Colonic mucosa (tissue), 4 donors: ENCODE results near the gene SNX30. TPM values are rescaled to one million over a fixed set of nuclear protein-coding genes. Genes with fewer than 3 reads are reported as not detected.
A peak's percentile ranks its signal among the peaks of the same experiment; 100 is the strongest.

Experiments
- DNase-seq: peaks from one replicate; pipeline ENCODE4 v3.0.0-alpha.2; 2020
- H3K27ac ChIP-seq: fragments of 200-600 bp; one replicate; pipeline ENCODE4 v1.8.0; 2021
- H3K27me3 ChIP-seq: fragments of 200-600 bp; one replicate; pipeline ENCODE4 v1.8.0; 2021
- H3K36me3 ChIP-seq: fragments of 200-600 bp; one replicate; pipeline ENCODE4 v1.8.0; 2021
- H3K4me1 ChIP-seq: fragments of 200-600 bp; one replicate; pipeline ENCODE4 v1.8.0; 2021; ENCODE audit warnings: mild to moderate bottlenecking
- H3K4me3 ChIP-seq: fragments of 200-600 bp; one replicate; pipeline ENCODE4 v1.8.0; 2021
- H3K9ac ChIP-seq, 2 donors: one replicate each; pipeline ENCODE4 v1.7.0; 2013; ENCODE audit warnings: control low read depth in 2 of 2, low read depth in 2 of 2, low read length in 2 of 2
- H3K9me3 ChIP-seq: fragments of 200-600 bp; one replicate; pipeline ENCODE4 v1.8.0; 2021
- intact Hi-C: fragments of 100-400 bp; cut with DNase I; formaldehyde crosslinking; loops from one replicate; pipeline ENCODE4 v1.14.1; 2022
- total RNA-seq, 2 donors: library from RNA; stranded (reverse); fragmentation: NEBNext Ultra II Directional in 1 of 2; extraction: Animal tissue kit (Norgen Biotek cat#: 25700) in 1 of 2; gene quantifications; one replicate each; pipeline ENCODE4 v1.2.1, GENCODE V29; 2021
- TF ChIP-seq, protein P1 (sequence below): fragments of 200-600 bp; IDR thresholded peaks from one replicate; pipeline ENCODE4 v1.8.0; 2022; ENCODE audit warnings: antibody characterized with exemption, mild to moderate bottlenecking
- donor health status: healthy.
- donor health status: DM: no; HTN: no; CAD: no.
- donor health status: DM: no; HTN: no; CAD: no.

The SNX30 gene
- total RNA-seq, 2 donors from 2014 or later, result 17.1 to 30.3 TPM

GRCh38 chr9:112744177-112744576 lies 6.4 kb upstream of the SNX30 start:
- H3K9me3 ChIP-seq, result no peaks in the 10 kb centered on the region
- H3K27ac ChIP-seq, result no peak overlapping the region
- no peaks in the 10 kb centered on the region for H3K27me3 ChIP-seq
- intact Hi-C loops, result no loop called here
- DNase-seq, result no peak
- no peaks in the 10 kb centered on the region for H3K36me3 ChIP-seq
- no peaks in the 10 kb centered on the region for H3K4me1 ChIP-seq
- TF ChIP-seq, protein P1, sequence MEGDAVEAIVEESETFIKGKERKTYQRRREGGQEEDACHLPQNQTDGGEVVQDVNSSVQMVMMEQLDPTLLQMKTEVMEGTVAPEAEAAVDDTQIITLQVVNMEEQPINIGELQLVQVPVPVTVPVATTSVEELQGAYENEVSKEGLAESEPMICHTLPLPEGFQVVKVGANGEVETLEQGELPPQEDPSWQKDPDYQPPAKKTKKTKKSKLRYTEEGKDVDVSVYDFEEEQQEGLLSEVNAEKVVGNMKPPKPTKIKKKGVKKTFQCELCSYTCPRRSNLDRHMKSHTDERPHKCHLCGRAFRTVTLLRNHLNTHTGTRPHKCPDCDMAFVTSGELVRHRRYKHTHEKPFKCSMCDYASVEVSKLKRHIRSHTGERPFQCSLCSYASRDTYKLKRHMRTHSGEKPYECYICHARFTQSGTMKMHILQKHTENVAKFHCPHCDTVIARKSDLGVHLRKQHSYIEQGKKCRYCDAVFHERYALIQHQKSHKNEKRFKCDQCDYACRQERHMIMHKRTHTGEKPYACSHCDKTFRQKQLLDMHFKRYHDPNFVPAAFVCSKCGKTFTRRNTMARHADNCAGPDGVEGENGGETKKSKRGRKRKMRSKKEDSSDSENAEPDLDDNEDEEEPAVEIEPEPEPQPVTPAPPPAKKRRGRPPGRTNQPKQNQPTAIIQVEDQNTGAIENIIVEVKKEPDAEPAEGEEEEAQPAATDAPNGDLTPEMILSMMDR, result no peak
- H3K9ac ChIP-seq, result no peak overlapping the region
- H3K4me3 ChIP-seq, result no peak overlapping the region

DNA sequence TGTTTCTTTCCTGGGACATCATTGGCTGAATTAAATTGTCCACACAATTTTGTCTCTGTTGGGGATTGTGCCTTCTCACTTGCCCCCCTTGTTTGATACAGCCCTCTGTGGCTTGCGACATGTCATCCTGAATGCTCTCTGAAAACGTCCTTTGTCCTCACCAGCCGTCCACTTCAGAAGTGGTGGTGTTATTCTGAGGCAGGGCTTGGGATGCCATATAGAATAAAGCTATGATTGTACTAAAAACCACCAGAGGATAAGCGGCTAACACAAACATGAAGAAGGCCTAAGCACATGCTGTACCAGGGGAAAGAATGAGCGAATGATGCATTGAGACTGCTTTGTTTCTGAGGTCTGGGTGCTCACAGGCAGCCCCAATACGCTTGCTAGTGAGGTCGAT lies 3.5 kb upstream of the SNX30 start:
- no peak overlapping the region for H3K4me3 ChIP-seq
- H3K4me1 ChIP-seq, result peaks cover 4% of the 10 kb centered on the region
- H3K9ac ChIP-seq, result no peak overlapping the region
- no peak for DNase-seq
- no peak overlapping the region for H3K27ac ChIP-seq
- H3K9me3 ChIP-seq, result no peaks in the 10 kb centered on the region
- no peaks in the 10 kb centered on the region for H3K36me3 ChIP-seq
- intact Hi-C loops, result no loop called here
- no peaks in the 10 kb centered on the region for H3K27me3 ChIP-seq
- TF ChIP-seq, protein P1, result no peak

- DNase-seq, result no peak
- intact Hi-C loops, result no loop called here
- TF ChIP-seq, protein P1, result no peak
Observed at GRCh38 chr9:112750764-112751055, 150 bp downstream of the SNX30 start.

DNA sequence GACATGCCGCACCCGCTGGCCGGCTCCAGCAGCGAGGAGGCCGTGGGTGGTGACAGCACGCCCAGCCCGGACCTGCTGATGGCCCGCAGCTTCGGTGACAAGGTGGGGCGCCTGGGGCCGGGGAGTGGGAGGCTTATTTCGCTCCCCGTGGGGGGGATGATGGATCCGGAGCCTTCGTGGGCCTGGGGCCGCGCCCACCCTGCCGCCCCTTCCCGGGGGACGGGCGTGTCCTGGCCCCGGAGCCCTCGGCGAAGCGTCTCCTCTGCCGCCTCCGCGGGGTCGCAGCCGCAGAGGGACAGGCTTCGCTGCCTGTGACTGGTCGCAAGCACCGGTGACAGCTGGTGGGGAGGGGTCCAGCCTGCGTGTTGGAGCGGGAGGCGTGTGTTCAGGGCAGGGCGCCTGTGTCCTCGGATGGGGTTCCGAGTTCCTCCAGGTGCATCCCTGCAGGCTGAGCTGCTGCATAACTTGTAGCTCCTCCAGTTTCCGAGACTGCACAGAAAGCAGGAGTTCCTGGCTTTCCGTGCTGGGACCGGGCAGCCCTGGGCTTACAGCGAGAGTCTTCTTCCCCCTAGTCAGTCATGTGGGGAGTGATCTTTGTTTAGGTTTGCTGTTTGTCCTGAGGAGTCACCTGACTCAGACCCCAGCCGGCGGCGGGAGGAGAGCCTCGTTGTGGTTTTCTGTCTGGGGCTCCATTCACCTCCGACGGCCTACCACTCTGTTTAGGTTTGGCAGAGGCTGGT lies 666 bp downstream of the SNX30 start:
- TF ChIP-seq, protein P1, result no peak
- H3K9me3 ChIP-seq, result no peaks in the 10 kb centered on the region
- peak overlapping the region; percentile 78 for H3K27ac ChIP-seq
- peak; percentile 60 for DNase-seq
- H3K9ac ChIP-seq, result peak overlapping the region; percentile 92 to 96
- intact Hi-C loops, result no loop called here
- no peaks in the 10 kb centered on the region for H3K36me3 ChIP-seq
- H3K4me3 ChIP-seq, result peak overlapping the region; percentile 79
- peaks cover 28% of the 10 kb centered on the region for H3K4me1 ChIP-seq
- no peaks in the 10 kb centered on the region for H3K27me3 ChIP-seq

More at GRCh38 chr9:112750764-112751055, 150 bp downstream of the SNX30 start:
- Histone ChIP-seq H3K9ac (peak overlapping the region; percentile 92 to 96), H3K9me3 (no peaks in the 10 kb centered on the region), H3K4me1 (peaks cover 28% of the 10 kb centered on the region), H3K27ac (peak overlapping the region; percentile 78), H3K27me3 (no peaks in the 10 kb centered on the region), H3K4me3 (peak overlapping the region; percentile 79), H3K36me3 (no peaks in the 10 kb centered on the region)

- no peak overlapping the region for H3K27ac ChIP-seq
- H3K9ac ChIP-seq, result peak overlapping the region in 1 of 2 donors; percentile 96
- DNase-seq, result no peak
- no peaks in the 10 kb centered on the region for H3K36me3 ChIP-seq
- peaks cover 28% of the 10 kb centered on the region for H3K4me1 ChIP-seq
- TF ChIP-seq, protein P1, result no peak
- H3K27me3 ChIP-seq, result no peaks in the 10 kb centered on the region
- peak overlapping the region; percentile 79 for H3K4me3 ChIP-seq
- intact Hi-C loops, result no loop called here
- H3K9me3 ChIP-seq, result no peaks in the 10 kb centered on the region
Observed at GRCh38 chr9:112752334-112753125, 2.0 kb downstream of the SNX30 start.
